HCT116 (cell line): ENCODE measurements around the gene KPNB1. TPM values are rescaled to one million over a fixed set of nuclear protein-coding genes. Genes with fewer than 3 reads are reported as not detected.
A peak's percentile ranks its signal among the peaks of the same experiment; 100 is the strongest.

Source experiments
- ATAC-seq: fragments of 200-7000 bp; cut with Tn5 transposase; 2 replicates; pipeline ENCODE4 v1.9.1; 2020; ENCODE audit warnings: mild to moderate bottlenecking, moderate library complexity
- BruUV-seq: library from RNA; stranded (reverse); fragments of 400-500 nt; replicated peaks from 2 replicates; lab custom pipeline; 2021; lab: Mats Ljungman, UMichigan
- CTCF ChIA-PET: fragments of 300-600 bp; sonication (Branson Sonifier 250); formaldehyde crosslinking; loops from one replicate; lab custom pipeline; 2021; ENCODE audit warnings: antibody characterized with exemption; lab: Charles Lee
- POLR2A ChIA-PET: fragments of 300-600, 350-600 bp; sonication (Branson Sonifier 250); formaldehyde crosslinking; loops from one replicate; lab custom pipeline; 2021; ENCODE audit warnings: antibody characterized with exemption; lab: Charles Lee
- RAD21 ChIA-PET, 2 experiments: fragments of 300-600 bp; sonication (Branson Sonifier 250); formaldehyde crosslinking; loops; one replicate each; lab custom pipeline; 2023; ENCODE audit warnings: low total read pairs in 2 of 2; ENCODE audit not compliant: uncharacterized antibody in 2 of 2, unreplicated experiment in 2 of 2, low non-redundant PET in 1 of 2; lab: Charles Lee
- DNase-seq: peaks from one replicate; pipeline ENCODE4 v3.0.0-alpha.2; 2010; ENCODE audit warnings: low read depth, low spot score
- H2AFZ ChIP-seq: fragments of 200-600 bp; shearing (Covaris generic), sonication (generic); 2 replicates; pipeline ENCODE4 v1.6.1; 2017; ENCODE audit warnings: low read depth, mixed run types, mixed read lengths, antibody characterized with exemption, low read length; ENCODE audit not compliant: poor library complexity, severe bottlenecking
- H3K27ac ChIP-seq: 2 replicates; pipeline ENCODE4 v1.5.1; 2012; ENCODE audit warnings: low read depth, low read length
- H3K27me3 ChIP-seq: fragments of 200-600 bp; sonication (generic); 2 replicates; pipeline ENCODE4 v1.6.1; 2016; ENCODE audit warnings: mixed run types, low read length, mixed read lengths; ENCODE audit not compliant: insufficient read depth
- H3K36me3 ChIP-seq, 2 experiments: fragments of 200-500 bp in 1 of 2; fragments of 200-600 bp in 1 of 2; sonication (Bioruptor generic) in 1 of 2; sonication (generic) in 1 of 2; 2 replicates each; pipeline versions ENCODE4 v1.5.1 to v1.6.1; 2014 to 2016; ENCODE audit warnings: low read length in 2 of 2, inconsistent platforms in 1 of 2, mixed read lengths in 1 of 2, mixed run types in 1 of 2; ENCODE audit not compliant: insufficient read depth in 2 of 2, control insufficient read depth in 1 of 2
- H3K4me1 ChIP-seq, 2 experiments: fragments of 200-600 bp in 1 of 2; sonication (generic) in 1 of 2; 2 replicates each; pipeline versions ENCODE4 v1.5.1 to v1.6.1; 2012 to 2017; ENCODE audit warnings: low read length in 2 of 2, inconsistent platforms in 1 of 2, mild to moderate bottlenecking in 1 of 2, mixed read lengths in 1 of 2, mixed run types in 1 of 2, moderate library complexity in 1 of 2; ENCODE audit not compliant: insufficient read depth in 2 of 2, control insufficient read depth in 1 of 2
- H3K4me2 ChIP-seq: fragments of 200-600 bp; sonication (generic); 2 replicates; pipeline ENCODE4 v1.6.1; 2017; ENCODE audit warnings: mixed run types, low read length, mixed read lengths
- H3K4me3 ChIP-seq, 2 experiments: fragments of 200-600 bp in 1 of 2; sonication (generic) in 1 of 2; replicated peaks in 1 of 2; 2 replicates each; pipeline ENCODE4 v1.5.1; 2011 to 2016; ENCODE audit warnings: low read length in 2 of 2, control low read depth in 1 of 2, low read depth in 1 of 2, mild to moderate bottlenecking in 1 of 2, mixed read lengths in 1 of 2, mixed run types in 1 of 2
- H3K79me2 ChIP-seq: fragments of 200-600 bp; sonication (generic); 2 replicates; pipeline ENCODE4 v1.6.1; 2017; ENCODE audit warnings: mild to moderate bottlenecking, mixed run types, low read length, moderate library complexity, mixed read lengths; ENCODE audit not compliant: insufficient read depth
- H3K9ac ChIP-seq: fragments of 200-600 bp; sonication (generic); 2 replicates; pipeline ENCODE4 v1.6.1; 2016; ENCODE audit warnings: low read length, mixed read lengths
- H3K9me2 ChIP-seq: fragments of 200-600 bp; sonication (generic), shearing (Covaris generic); 2 replicates; pipeline ENCODE4 v1.6.1; 2017; ENCODE audit warnings: mixed run types, mild to moderate bottlenecking, moderate library complexity; ENCODE audit not compliant: insufficient read depth
- H3K9me3 ChIP-seq, 2 experiments: fragments of 200-500 bp in 1 of 2; fragments of 200-600 bp in 1 of 2; sonication (Bioruptor generic) in 1 of 2; sonication (generic) in 1 of 2; 2 replicates each; pipeline ENCODE4 v1.6.1; 2014 to 2017; ENCODE audit warnings: low read length in 2 of 2, mixed read lengths in 2 of 2, inconsistent platforms in 1 of 2, low read depth in 1 of 2, mild to moderate bottlenecking in 1 of 2, mixed run types in 1 of 2, moderate library complexity in 1 of 2; ENCODE audit not compliant: control insufficient read depth in 1 of 2, insufficient read depth in 1 of 2
- H4K20me1 ChIP-seq: fragments of 200-600 bp; sonication (generic), shearing (Covaris generic); 2 replicates; pipeline ENCODE4 v1.6.1; 2017; ENCODE audit warnings: mixed run types, mild to moderate bottlenecking, moderate library complexity; ENCODE audit not compliant: insufficient read depth
- CEBPB ChIP-seq: IDR thresholded peaks from 2 replicates; pipeline ENCODE4 v1.6.1; 2012; ENCODE audit warnings: low read depth
- CTCF ChIP-seq, 3 experiments: fragments of 200-600 bp in 1 of 3; sonication (generic) in 1 of 3; IDR thresholded peaks in 2 of 3; conservative IDR thresholded peaks in 1 of 3; 2 replicates each; pipeline ENCODE4 v1.5.1; 2012 to 2017; ENCODE audit warnings: low read depth in 2 of 3, low read length in 2 of 3, antibody characterized with exemption in 1 of 3, borderline replicate concordance in 1 of 3, control low read depth in 1 of 3, mild to moderate bottlenecking in 1 of 3, mixed read lengths in 1 of 3, mixed run types in 1 of 3, moderate library complexity in 1 of 3; ENCODE audit not compliant: insufficient read depth in 1 of 3
- ELF1 ChIP-seq: IDR thresholded peaks from 2 replicates; pipeline ENCODE4 v1.6.1; 2012; ENCODE audit warnings: low read depth, borderline replicate concordance
- EZH2 ChIP-seq: fragments of 200-600 bp; sonication (generic); IDR thresholded peaks from 2 replicates; pipeline ENCODE4 v1.6.1; 2017; ENCODE audit warnings: antibody characterized with exemption, mixed run types
- EZH2phosphoT487 ChIP-seq: fragments of 200-600 bp; IDR thresholded peaks from 2 replicates; pipeline ENCODE4 v1.6.1; 2018; ENCODE audit warnings: antibody characterized with exemption, borderline replicate concordance
- FOSL1 ChIP-seq: IDR thresholded peaks from 2 replicates; pipeline ENCODE4 v1.6.1; 2012; ENCODE audit warnings: low read depth
- MAX ChIP-seq: IDR thresholded peaks from 2 replicates; pipeline ENCODE4 v1.6.1; 2012
- SRF ChIP-seq: IDR thresholded peaks from 2 replicates; pipeline ENCODE4 v1.6.1; 2012; ENCODE audit warnings: low read depth
- TCF7L2 ChIP-seq: IDR thresholded peaks from 2 replicates; pipeline ENCODE4 v1.7.0; 2011; ENCODE audit warnings: borderline replicate concordance, inconsistent platforms; ENCODE audit not compliant: insufficient read depth, insufficient read length; ENCODE audit errors: extremely low read depth
- ZFX ChIP-seq: fragments of 450-650 bp; IDR thresholded peaks from 2 replicates; pipeline ENCODE4 v1.6.1; 2017
- ZNF274 ChIP-seq: fragments of 200-500 bp; sonication (Bioruptor generic); IDR thresholded peaks from 2 replicates; pipeline ENCODE4 v1.6.1; 2014; ENCODE audit warnings: mild to moderate bottlenecking, low read depth, low read length, inconsistent platforms
- intact Hi-C: fragments of 100-400 bp; cut with micrococcal nuclease; formaldehyde crosslinking; loops from 2 replicates; pipeline ENCODE4 v1.10.0; 2022
- total RNA-seq: library from RNA; stranded (reverse); gene quantifications from one replicate; pipeline ENCODE4 v1.2.1, GENCODE V29; 2021; ENCODE audit not compliant: unreplicated experiment

The KPNB1 gene
- total RNA-seq, 1 experiment from 2014 or later, result 526 TPM

- no peak overlapping the region for H3K27ac ChIP-seq
- no TSS peak for BruUV-seq
- no peaks in the 10 kb centered on the region for H3K4me1 ChIP-seq
- H3K4me3 ChIP-seq, result no peak overlapping the region
- CTCF ChIA-PET, result interaction anchor here (1.2 kb wide), 1 partner anchor 19 kb away, joined by 3 read pairs; no protein-coding TSS in a partner anchor
- no peak for TF ChIP-seq ELF1
- TF ChIP-seq EZH2, result no peak
- no peaks in the 10 kb centered on the region for H3K27me3 ChIP-seq
- H4K20me1 ChIP-seq, result no peaks in the 10 kb centered on the region
- no peaks in the 10 kb centered on the region for H3K9me3 ChIP-seq
- no peaks in the 10 kb centered on the region for H3K36me3 ChIP-seq
- POLR2A ChIA-PET, result no interaction called here
- H3K79me2 ChIP-seq, result no peaks in the 10 kb centered on the region
- ATAC-seq, result no peak
- no peak overlapping the region for H3K9ac ChIP-seq
- RAD21 ChIA-PET, result no interaction called here
- DNase-seq, result no peak
- H3K9me2 ChIP-seq, result no peaks in the 10 kb centered on the region
- no peak overlapping the region for H3K4me2 ChIP-seq
- H2AFZ ChIP-seq, result no peak overlapping the region
- intact Hi-C loops, result no loop called here
Observed at GRCh38 chr17:47700471-47701449, 51.0 kb downstream of the KPNB1 start.

GRCh38 chr17:47701608-47702007 is 51.9 kb downstream of the KPNB1 start:
- DNase-seq (no peak), ATAC-seq (peak; percentile 32; the same call in 1 of the 2 replicates)
- no peaks in the 10 kb centered on the region for H3K79me2 ChIP-seq
- H4K20me1 ChIP-seq, result no peaks in the 10 kb centered on the region
- H3K36me3 ChIP-seq, result no peaks in the 10 kb centered on the region
- no peak overlapping the region for H3K27ac ChIP-seq
- POLR2A ChIA-PET, result no interaction called here
- CTCF ChIA-PET, result no interaction called here
- no peak overlapping the region for H2AFZ ChIP-seq
- intact Hi-C loops, result no loop called here
- no peak overlapping the region for H3K4me2 ChIP-seq
- no TSS peak for BruUV-seq
- peaks cover 0 to 6% of the 10 kb centered on the region in 2 experiments; a peak in 2 of 4 replicates for H3K4me1 ChIP-seq
- H3K9me3 ChIP-seq, result no peaks in the 10 kb centered on the region
- RAD21 ChIA-PET, result no interaction called here
- H3K9me2 ChIP-seq, result no peaks in the 10 kb centered on the region
- H3K4me3 ChIP-seq, result no peak overlapping the region
- TF ChIP-seq EZH2, result no peak
- no peak for TF ChIP-seq TCF7L2
- no peak for TF ChIP-seq ZFX
- no peak for TF ChIP-seq SRF
- no peak for TF ChIP-seq CTCF (IDR thresholded peaks at IDR 0.05 in 2 of 3, conservative IDR thresholded peaks at IDR 0.05 in 1 of 3; ENCODE audit: borderline replicate concordance in 1 of 3, insufficient read depth in 1 of 3, low read depth in 2 of 3, low read length in 2 of 3)
- TF ChIP-seq ZNF274, result no peak
- no peak for TF ChIP-seq FOSL1
- no peak for TF ChIP-seq EZH2phosphoT487
- TF ChIP-seq CEBPB, result no peak
- no peak for TF ChIP-seq ELF1
- no peak for TF ChIP-seq MAX
- TF ChIP-seq, all 23 proteins: peak for 0
- H3K9ac ChIP-seq, result no peak overlapping the region
- H3K27me3 ChIP-seq, result no peaks in the 10 kb centered on the region
